Epidermal melanocyte (primary cell): Measurements from ENCODE around the gene PTPRN2.

Source experiments
- DNase-seq: peaks from one replicate; pipeline ENCODE4 v3.0.0; 2011; ENCODE audit warnings: low spot score; ENCODE audit not compliant: insufficient read length

The PTPRN2 gene

DNA sequence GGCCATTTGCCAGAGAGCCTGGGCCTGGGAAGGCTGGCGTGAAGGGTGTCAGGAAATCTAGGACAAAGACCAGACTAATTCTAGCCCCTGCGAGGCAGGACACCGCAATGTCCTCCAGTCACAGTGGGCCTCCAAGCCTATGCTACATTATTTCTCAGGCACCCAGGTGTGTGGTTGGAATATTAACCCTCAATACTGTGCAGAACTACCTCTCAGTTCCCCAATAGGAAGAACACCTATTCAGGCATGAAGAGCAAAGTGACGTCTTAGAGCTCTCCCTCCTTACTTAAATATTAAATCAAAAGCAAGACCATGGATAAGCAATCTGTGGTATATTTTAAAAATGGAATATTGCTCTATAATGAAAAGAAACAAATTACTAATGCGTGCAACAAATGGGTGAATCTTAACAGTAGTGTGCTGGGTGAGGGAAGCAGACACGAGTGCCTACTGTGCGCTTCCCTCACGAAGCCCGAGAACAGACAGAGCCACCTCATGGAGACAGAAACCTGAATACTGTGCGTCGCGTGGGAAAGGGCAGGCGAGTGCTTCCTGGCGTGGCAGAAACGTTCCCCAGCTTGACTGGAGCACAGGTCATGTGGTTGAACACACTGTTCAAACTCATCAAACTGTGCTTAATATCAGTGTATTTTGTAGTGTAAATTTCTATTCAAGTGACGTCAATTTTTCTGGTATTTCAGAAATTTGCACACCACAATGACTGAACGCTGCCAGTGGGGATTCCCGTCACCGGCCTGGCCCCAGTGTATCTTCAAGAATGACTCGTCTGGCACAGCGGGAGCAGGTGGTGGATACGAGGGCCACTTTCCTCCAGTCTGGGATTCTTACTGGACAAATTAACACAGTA is 15.5 kb upstream of the PTPRN2 start:
- no peak for DNase-seq

DNA sequence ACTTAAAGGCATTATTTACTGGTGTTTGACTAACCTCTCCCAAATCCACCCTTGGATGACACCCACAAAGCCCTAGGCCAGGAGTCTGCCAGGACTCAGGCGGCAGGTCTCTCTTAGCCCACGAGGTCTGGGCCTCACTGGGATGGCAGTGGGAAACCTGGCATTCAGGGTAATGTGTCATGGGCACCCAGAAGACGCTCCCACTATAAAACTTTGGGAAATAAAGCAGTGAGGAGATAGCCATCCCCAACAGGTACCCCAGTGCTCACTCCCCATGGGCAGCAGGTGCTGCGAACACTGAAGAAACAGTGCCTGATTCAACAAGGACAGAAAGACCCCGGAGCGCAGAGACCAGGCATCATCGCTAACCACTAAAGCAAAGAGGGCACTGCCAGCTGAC is 14.4 kb upstream of the PTPRN2 start:
- DNase-seq = no peak

- DNase-seq = no peak
Observed at GRCh38 chr7:158601090-158601489, 13.5 kb upstream of the PTPRN2 start.

- no peak for DNase-seq
Observed at GRCh38 chr7:158596745-158597144, 9.1 kb upstream of the PTPRN2 start.

GRCh38 chr7:158596309-158596708 is 8.7 kb upstream of the PTPRN2 start:
- no peak for DNase-seq

GRCh38 chr7:158595068-158595467 is 7.4 kb upstream of the PTPRN2 start:
- DNase-seq = no peak

- DNase-seq = no peak
Observed at GRCh38 chr7:158592541-158592940, 4.9 kb upstream of the PTPRN2 start.

DNA sequence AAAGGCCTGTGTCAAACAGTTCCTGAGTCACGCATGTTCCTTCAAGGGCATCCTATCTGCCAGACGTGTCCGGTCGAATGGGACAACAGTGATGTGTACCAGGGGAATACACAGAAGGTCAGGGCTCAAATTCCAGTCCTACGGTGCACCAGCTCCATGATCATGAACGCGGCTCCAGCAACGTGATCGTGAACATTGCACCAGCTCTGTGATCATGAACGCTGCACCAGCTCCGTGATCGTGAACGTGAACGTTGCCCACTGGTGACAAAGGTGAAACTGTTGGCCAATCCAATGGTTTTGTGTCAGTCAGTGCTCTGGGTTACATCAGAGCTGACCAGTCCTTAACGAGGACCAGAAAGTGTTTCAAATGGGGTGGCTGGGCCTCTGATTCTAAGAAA is 4.3 kb upstream of the PTPRN2 start:
- DNase-seq = no peak

DNA sequence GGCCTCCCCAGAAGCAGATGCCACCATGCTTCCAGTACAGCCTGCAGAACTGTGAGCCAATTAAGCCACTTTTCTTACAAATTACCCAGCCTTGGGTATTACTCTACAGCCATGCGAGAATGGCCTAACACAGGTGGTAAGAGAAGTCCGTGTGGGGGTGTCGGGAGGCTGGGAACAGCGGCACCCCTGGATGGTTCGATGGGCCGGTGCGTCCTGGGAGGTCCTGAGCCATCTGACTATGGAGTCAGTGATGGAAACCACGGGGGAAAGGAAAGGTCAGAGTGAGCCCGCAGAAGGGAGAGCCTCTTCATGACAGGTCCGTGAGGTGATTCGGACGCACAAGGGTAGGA is 2.5 kb upstream of the PTPRN2 start:
- DNase-seq = no peak

- no peak for DNase-seq
Observed at GRCh38 chr7:158589653-158590052, 2.0 kb upstream of the PTPRN2 start.

DNA sequence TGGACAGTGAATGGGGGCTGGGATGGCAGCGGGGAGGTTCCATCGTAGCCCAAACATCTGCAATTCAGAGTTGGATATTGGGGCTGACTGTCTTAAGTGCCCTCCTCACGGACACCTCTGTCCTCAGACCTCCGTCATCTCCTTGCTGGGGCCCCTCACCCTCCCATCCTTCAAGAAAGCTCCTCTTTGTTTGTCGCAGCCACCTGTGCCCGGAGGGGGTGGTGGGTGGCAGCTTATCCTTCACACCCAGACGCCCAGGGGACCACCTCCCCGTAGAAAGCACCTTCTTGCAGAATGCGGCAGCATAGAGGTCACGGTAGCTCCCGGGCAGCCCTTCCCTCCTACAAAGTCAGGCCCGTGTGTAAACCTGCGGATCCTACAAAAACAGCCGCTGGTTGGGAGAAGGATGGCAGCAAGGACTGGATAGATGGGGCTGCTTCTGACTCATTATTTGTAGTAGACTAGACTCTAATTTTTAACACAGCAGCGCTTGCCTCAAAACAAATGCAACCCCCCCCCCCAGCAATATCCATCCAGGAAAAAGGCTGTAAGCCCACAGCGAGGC is 1.3 kb upstream of the PTPRN2 start:
- no peak for DNase-seq

DNA sequence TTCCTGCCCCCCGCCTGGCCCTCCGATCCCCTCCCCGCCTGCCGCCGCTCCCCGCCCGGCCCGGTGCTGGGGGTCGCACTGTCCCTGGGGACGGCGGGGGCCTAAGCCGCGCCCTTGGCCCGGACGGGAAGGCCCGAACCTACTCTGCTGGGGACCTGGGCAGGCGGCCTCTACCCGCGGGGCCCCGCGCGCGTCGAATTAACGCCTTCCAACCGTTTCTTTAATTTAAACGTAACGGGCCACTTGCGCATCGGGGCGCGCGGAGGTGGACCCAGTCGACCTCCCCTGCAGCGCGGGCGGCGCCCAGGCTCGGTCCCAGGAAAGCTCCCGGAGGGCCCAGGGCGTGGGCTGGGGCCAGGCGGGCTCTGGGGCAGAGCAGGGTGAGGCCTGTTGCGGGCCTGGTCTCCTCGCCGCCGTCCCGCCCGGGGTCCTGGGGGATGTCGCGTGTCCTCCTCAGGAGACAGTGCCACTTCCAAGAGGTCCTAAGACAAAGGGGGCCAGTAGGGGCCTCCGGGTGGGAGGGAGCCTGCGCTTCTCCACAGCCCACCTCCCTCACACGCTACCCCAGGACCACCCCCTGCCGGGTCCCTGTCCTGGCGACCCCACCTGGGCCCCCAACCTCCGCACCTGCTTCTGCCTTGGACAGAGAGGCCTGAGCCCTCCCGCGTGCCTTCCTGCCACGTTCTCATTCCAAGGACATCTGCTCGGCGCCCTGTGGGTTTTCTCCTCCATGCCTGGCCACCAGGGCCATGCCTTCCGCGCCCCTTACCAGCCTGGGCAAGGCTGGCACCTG is 658 bp upstream of the PTPRN2 start:
- DNase-seq = no peak

- no peak for DNase-seq
Observed at GRCh38 chr7:158586499-158587161, 993 bp downstream of the PTPRN2 start.

GRCh38 chr7:158585721-158586498 is 1.7 kb downstream of the PTPRN2 start:
- no peak for DNase-seq

- DNase-seq = no peak
Observed at GRCh38 chr7:158584407-158584806, 3.2 kb downstream of the PTPRN2 start.

DNA sequence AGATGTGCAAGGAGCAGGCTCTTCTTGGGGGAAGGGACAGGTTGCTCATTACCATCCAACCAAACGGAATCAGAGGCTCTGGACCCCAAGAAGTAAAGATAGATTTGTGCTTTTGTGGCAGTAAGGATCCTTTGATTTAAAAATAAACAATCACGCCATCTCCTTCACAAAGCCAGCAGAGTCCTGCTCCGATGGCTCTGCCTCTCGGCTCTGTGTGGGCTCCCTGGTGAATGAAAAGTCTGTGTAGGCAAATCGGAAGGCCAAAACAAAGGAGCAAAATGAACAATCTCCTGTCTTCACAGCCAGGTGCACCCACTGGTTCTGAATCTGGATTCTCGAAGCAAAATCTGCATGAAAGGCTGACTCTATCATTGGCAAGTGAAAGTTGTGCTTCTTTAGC is 3.8 kb downstream of the PTPRN2 start:
- no peak for DNase-seq

DNA sequence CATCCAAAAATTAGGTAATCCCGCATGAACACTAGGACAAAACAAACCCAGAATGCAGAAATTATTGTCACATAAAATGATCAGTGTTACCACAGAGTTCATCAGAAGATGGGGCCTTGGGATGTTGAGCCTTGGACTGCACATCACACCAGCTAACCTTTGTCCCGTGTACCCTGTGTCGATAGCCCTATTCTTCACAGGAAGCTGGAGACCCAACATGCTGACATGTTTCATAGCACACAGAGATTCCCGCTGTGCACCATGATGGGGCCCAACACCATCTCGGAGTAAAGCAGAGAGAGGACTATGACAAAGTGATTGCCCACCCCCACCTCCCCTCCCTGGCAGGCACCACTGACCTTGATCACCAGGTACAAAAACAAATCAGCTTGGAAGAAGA is 4.5 kb downstream of the PTPRN2 start:
- DNase-seq = no peak

DNA sequence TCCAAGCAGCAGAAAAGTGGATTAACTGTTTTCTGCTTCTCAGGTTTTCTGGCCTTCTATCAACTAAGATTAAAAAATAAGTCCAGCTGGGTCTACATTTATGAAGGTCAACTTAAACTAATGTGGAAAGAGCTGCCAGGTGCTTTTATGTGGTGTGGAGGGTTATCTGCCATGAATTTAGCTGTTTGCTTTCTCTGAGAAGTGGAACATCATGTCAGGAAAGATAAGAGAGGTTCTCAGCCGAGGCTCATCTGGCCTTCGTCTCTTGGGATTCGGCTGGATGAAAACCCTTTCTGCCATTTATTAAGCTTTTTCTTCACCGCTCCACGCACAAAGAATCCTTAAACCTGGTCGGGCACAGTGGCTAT is 5.5 kb downstream of the PTPRN2 start:
- no peak for DNase-seq

GRCh38 chr7:158581440-158582088 is 6.1 kb downstream of the PTPRN2 start:
- no peak for DNase-seq
